ENCODE data around the gene LAP3.
"Not testable (repeated sequence)": the region's sequence is repeated elsewhere in the genome, so short reads cannot be mapped to it uniquely, and the experiment has no call there.

Gene LAP3

DNA sequence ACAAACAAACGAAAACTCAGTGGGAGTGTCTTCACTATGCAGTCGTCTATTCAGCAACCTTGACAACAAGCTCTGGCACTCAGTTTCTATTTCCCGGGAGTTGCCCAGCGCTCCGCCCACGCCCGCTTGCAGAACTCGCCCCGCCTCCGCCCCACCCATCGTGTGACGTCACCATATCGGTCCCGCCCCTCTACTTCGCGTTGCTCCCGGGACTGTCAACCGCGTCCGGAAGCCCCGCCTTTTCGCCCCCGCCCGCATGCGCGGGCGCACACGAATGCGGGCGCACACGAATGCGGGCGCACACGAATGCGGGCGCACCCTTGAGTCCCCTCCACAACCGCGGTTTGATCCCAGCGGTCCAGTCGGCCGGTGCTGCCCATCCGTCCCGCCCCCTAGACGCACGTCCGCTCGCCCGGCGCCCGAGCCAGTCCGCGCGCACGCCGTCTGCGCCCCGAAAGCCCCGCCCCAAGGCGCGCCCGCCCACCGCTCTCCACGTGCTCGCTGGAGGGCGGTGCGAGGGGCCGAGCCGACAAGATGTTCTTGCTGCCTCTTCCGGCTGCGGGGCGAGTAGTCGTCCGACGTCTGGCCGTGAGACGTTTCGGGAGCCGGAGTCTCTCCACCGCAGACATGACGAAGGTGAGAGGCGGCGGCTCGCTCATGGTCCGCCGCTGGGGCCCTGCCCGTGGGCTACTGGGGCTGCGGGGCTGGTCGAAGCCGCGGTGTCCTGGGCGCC, at the start of gene LAP3:
Gene LAP3, plus strand, starts transcription at position 267 of the 733 bp plus-strand sequence. Its CDS starts 268 bp downstream, at position 535.
- peak; percentile 92 for DNase-seq (ENCODE audit: low read depth)
- H3K4me3 ChIP-seq (ENCODE audit: low read depth, low read length), result peak within 1 kb of the TSS; percentile 94
- TF ChIP-seq, protein P1, sequence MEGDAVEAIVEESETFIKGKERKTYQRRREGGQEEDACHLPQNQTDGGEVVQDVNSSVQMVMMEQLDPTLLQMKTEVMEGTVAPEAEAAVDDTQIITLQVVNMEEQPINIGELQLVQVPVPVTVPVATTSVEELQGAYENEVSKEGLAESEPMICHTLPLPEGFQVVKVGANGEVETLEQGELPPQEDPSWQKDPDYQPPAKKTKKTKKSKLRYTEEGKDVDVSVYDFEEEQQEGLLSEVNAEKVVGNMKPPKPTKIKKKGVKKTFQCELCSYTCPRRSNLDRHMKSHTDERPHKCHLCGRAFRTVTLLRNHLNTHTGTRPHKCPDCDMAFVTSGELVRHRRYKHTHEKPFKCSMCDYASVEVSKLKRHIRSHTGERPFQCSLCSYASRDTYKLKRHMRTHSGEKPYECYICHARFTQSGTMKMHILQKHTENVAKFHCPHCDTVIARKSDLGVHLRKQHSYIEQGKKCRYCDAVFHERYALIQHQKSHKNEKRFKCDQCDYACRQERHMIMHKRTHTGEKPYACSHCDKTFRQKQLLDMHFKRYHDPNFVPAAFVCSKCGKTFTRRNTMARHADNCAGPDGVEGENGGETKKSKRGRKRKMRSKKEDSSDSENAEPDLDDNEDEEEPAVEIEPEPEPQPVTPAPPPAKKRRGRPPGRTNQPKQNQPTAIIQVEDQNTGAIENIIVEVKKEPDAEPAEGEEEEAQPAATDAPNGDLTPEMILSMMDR (IDR thresholded peaks at IDR 0.05; ENCODE audit: control insufficient read depth, extremely low read depth, insufficient read depth), result no peak

DNA sequence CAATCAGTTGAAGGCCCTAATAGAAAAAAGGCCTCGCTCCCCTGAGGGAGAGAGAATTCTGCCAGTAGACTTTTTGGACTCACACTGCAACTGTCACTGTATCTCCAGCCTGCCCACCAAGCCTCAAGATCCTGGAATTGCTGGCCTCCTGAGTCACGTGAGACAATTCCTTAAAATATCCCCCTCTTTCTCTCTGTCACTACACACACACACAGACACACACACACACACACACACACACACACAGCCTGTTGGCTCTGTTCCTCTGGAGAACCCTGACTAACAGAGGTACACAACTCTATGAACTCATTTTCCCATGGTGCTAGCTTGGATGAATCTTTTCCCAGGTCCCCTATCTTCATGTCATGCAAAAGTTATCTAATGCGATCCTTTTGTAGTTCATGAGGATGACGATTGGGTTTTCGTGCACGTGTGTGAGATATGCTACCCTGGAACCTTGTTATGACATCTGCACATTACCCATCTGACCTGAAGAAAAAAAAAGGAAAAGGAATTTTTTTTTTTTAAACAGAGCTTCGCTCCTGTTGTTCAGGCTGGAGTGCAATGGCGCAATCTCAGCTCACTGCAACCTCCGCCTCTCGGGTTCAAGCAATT, 48.3 kb upstream of the LAP3 start:
- DNase-seq (ENCODE audit: low read depth), result no peak
- TF ChIP-seq, protein P1 (IDR thresholded peaks at IDR 0.05; ENCODE audit: control insufficient read depth, extremely low read depth, insufficient read depth), result no peak
- H3K4me3 ChIP-seq (ENCODE audit: low read depth, low read length), result no peak overlapping the region

DNA sequence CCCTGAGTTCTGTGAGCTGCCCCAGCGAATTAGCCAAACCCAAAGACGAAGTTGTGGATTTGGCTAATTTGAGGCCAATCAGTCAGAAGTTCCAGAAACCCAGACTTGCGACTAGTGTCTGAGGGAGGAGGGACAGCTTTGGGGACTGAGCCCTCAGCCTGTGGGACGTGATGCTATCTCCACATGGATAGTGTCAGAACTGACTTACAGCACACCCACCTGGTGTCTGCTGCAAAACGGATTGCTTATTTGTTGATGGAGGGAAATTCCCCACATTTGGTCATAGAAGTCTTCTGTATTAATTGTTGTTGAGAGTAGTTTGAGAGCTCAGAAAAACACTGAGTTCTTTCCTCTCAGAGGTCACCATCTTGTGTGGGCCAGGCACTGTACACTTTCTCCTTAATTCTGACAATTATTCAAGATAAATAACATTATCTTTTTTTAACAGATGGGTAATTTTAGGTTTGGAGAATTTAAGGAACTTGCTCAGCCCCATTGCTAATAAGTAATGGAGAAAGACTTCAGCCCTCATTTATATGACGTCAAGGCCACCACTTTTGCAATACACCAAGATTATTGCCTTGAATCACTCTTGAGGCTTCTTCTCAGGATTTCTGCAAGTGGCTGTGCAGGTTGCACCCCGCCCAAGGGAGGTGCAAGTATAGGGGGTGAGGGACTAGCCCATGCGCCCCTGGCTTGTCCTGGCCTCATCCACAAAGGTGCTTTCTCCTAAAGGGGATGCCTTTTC, 45.3 kb upstream of the LAP3 start:
- no peak for DNase-seq (ENCODE audit: low read depth)
- no peak overlapping the region for H3K4me3 ChIP-seq (ENCODE audit: low read depth, low read length)
- TF ChIP-seq, protein P1 (IDR thresholded peaks at IDR 0.05; ENCODE audit: control insufficient read depth, extremely low read depth, insufficient read depth), result no peak

DNA sequence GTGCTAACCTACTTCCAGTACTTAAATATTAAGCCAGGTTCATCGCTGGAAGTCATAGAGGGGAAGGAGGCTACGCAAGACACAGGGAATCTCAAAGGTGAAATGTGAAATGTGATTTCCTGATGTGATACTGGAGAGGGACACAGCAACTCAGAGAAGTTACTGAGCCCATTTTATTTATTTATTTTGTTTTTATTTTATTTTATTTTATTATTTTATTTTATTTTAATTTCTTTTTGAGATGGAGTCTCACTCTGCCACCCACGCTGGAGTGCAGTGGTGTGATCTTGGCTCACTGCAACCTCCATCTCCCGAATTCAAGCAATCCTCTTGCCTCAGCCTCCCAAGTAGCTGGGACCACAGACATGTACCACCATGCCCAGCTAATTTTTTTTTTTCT, 42.3 kb upstream of the LAP3 start:
- no peak for DNase-seq (ENCODE audit: low read depth)
- TF ChIP-seq, protein P1 (IDR thresholded peaks at IDR 0.05; ENCODE audit: control insufficient read depth, extremely low read depth, insufficient read depth), result no peak
- no peak overlapping the region for H3K4me3 ChIP-seq (ENCODE audit: low read depth, low read length)

DNA sequence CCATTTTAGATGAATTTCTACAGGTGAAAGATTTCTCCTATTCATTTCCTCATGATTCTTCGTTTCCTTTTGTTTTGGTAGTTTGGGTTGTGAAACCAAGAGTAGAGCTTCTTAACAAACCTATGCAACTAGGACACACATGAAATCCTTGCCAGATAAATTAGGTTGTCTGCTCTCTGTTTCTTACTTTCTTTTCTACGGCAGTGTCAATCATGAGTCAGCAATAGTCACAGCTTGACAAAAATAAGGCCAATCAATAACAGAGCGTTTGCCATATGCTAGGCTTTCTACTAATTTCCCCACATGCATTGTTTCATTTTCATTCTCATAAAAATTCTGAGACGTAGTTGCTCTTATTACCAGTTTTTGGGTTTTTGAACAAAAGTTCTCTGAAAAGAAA, 41.8 kb upstream of the LAP3 start:
- DNase-seq (ENCODE audit: low read depth), result no peak
- TF ChIP-seq, protein P1 (IDR thresholded peaks at IDR 0.05; ENCODE audit: control insufficient read depth, extremely low read depth, insufficient read depth), result no peak

DNA sequence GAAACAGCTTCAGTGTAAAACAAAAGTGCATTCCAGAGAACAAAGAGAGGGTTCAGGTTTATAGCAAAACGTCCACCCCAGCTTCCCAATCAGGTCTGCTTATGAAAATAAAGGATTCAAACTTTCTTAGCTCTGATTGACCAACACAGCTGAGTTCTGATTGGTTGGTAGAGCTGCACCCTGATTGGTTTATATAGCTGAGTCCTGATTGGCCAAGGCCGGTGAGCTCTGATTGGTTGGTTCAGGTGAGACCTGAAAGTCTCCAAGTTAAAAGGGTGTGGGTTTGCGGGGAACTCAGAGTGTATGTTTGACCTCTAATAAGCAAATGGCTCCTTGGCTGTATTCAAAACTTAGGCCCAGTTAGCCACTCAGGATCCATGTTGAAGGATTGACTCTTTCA, 41.1 kb upstream of the LAP3 start:
- H3K4me3 ChIP-seq (ENCODE audit: low read depth, low read length), result no peak overlapping the region
- TF ChIP-seq, protein P1 (IDR thresholded peaks at IDR 0.05; ENCODE audit: control insufficient read depth, extremely low read depth, insufficient read depth), result no peak
- no peak for DNase-seq (ENCODE audit: low read depth)

More for the DNA sequence above, 41.8 kb upstream of the LAP3 start:
- no peak overlapping the region for H3K4me3 ChIP-seq (ENCODE audit: low read depth, low read length)

DNA sequence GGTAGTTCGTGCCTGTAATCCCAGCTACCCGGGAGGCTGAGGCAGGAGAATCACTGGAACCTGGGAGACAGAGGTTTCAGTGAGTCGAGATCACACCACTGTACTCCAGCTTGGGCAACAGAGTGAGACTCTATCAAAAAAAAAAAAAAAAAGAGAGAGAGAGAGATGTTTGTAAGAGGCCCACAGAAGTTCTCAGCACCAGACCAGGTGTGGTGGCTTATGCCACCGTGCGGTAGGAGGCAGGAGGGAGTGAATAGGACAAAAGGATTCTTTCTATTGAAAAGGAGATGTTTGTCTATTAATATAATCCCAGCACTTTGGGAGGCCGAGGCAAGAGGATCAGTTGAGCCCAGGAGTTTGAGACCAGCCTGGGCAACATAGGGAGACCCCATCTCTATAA, 39.9 kb upstream of the LAP3 start:
- not testable (repeated sequence) for DNase-seq (ENCODE audit: low read depth)

More for the DNA sequence above, 39.9 kb upstream of the LAP3 start:
- H3K4me3 ChIP-seq (ENCODE audit: low read depth, low read length), result not testable (repeated sequence)
